ENCODE measurements around the gene BORCS5.

Gene BORCS5

DNA sequence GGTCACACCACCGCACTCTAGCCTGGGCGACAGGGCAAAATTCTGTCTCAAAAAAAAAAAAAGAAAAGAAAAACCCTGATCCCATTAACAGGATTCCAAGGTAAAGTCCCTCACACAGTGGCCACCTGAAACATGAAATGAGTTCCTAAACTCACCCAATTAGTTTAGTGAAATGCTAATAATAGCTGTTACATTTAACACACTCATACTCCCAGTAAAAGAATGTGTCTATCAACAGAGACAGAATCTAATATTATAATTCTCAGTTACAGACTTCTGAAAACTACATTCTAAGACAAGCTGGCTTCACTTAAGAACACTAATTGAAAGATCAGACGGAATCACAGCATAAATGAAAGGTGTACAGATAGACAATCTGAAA is 161.6 kb downstream of the BORCS5 start:
- DNase-seq (ENCODE audit: low spot score): no peak

DNA sequence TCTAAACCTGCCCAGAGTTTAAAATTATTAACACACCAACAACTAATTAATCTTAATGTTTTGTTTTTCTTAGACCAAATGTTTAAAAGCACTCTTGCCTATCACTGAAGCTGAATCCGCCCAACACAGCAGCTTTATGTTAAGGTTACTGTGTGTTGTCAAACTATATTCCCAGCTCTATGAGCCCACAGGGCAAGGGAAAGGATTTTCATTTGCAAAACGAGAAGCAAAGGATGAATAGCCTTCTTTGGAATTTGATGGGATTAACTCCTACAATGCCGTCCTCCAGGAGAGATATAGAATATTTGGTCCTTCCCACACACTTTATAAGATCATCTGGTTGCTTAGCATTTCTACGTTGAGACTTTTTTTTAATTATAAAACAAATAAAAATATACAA is 162.0 kb downstream of the BORCS5 start:
- DNase-seq (ENCODE audit: low spot score): no peak
